HG03175 (cell line): Measurements from ENCODE around the gene CFAP46.

Source experiments
- ATAC-seq: cut with Tn5 transposase; IDR thresholded peaks from one replicate; pipeline ENCODE4 v1.9.1; 2021; ENCODE audit warnings: mild to moderate bottlenecking, moderate library complexity; ENCODE audit not compliant: unreplicated experiment

The CFAP46 gene

GRCh38 chr10:132942101-132943057 is at the start of gene CFAP46:
TSS of gene CFAP46 (minus strand) at chr10:132942570. CDS start at chr10:132942484, 86 bp downstream.
- no peak for ATAC-seq

DNA sequence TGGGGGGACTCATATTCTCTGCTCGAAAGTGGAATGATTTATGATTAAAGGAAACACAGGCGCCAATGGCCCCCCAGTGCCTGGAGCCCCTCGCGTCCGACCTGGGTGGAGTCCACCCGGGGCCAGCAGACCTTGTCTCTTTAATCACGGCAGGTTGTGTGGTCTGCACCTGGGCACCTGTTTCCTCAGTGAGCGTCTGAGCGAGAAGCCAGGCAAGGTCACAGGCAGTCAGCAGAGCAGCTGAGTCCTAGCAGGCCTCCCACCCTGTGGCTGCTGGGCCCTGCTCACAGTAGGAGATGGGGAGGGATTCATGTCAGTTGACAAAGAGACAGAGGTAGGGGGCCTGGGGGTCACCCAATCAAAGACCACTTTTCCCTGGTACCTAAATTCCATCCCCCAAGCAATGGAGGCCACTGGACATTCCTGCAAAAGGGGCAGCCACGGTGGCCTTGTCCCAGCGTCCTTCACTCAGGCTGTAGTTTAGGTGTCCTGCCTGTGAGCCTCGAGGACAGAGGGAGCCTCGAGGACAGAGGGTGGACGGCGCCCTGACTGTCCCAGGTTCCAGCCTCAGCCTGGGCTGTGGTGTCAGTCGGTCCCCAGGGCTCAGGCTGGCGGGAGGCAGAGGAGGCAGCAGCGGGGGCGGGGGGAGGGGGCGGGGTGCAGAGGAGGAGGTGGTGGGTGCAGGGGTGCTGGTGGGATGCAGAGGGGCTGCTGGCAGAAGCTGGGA is 49.5 kb upstream of the CFAP46 start:
- no peak for ATAC-seq

DNA sequence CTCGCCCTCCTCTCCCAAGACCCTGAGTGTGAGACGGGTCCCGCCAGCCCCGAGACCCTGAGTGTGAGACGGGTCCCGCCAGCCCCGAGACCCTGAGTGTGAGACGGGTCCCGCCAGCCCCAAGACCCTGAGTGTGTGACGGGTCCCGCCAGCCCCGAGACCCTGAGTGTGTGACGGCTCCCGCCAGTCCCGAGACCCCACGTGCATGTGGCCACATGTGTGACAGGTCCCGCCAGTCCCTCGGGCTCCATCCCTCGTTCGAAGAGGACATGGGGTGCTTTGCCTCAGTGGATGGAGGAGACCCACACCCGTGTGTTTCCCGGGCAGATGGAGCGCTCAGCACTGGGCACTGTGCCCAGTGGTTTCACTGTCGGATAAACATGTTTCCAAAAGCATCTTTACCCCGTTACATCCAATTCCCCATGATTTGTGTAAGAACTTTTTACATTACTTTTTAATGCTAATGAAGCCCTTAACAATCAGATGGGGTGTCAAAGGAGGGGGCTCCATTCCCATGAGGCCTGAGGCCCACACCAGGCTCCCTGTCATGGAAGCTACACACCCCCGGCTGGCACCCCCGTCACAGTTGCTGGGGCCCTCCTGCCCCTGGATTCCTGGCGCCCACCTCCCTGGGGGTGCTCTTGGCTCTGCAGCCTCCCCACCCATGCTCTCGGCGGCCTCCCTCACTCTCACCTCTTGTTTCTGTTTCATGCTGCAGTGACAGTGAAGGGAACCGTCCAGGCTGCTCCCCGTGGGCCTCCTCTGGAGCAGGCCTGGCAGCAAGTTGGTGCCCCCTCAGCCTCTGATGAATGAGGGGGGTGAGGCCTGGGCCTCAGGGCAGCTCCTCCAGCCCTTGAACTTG is 48.5 kb upstream of the CFAP46 start:
- ATAC-seq: no peak

DNA sequence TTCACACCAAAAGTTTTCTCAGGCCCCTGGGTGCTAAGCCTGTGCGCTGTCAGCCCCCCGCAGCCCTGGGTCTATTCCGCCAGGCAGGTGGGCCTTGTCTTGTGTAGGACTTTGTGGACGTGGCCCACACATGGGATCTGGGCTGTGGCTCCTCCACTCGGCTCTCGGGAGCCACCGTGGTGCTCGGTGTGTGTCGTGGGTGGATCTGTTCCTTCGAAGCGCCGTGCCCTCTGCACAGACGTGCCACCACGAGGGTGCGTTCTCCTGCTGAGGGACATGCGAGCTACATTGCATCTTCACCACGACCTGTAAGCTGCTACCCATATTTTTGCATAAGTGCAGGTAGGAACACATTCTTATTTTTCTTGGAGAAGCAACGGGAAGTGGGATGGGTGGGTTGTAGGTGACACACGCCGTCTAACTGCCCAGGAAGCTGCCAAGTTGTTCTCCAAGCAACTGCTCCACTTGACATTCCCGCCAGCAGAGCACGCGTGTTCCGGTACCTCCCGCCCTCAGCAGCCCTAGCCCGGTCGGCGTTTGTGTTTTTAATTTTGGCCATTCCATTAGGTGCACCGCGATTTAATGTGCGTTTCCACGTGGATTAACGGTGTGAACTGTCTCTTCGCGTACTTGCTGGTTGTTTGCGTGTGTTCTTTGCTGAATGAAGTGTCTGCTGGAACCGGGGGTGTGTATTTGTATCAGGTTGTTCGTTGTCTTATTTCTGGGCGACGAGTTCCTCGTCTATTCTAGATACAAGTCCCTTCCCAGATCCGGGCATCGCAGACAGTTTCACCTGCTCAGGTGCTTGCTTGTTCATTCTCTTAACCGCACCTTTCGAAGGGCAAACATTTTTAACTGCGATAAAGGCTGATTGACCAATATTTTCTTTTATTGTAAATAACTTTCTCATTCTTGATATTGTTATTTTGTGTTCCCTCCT is 47.4 kb upstream of the CFAP46 start:
- no peak for ATAC-seq

- no peak for ATAC-seq
Measured at GRCh38 chr10:132988988-132989387, 46.6 kb upstream of the CFAP46 start.

- ATAC-seq: no peak
Measured at GRCh38 chr10:132987671-132988571, 45.6 kb upstream of the CFAP46 start.

- no peak for ATAC-seq
Measured at GRCh38 chr10:132986978-132987377, 44.6 kb upstream of the CFAP46 start.

GRCh38 chr10:132986576-132986975 is 44.2 kb upstream of the CFAP46 start:
- no peak for ATAC-seq

DNA sequence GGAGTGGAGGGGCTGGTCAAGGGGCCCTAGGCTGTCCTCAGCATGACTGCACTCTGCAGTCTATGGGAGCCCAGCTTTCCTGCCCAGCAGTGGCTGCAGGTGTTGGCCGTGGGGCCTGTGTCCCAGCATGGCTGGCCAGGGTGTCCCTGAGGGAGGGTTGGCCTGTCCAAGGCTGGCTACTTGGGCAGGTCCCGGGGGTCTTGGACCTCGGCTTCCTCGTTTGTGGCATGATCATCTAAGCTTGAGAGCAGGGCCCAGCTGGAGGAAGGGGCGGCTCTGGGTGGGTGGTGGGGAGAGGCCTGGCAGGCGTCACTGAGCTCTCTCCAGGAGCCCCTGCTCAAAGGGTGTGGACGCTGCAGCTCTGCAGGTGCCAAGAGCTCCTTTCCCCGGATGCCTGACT is 43.7 kb upstream of the CFAP46 start:
- no peak for ATAC-seq

DNA sequence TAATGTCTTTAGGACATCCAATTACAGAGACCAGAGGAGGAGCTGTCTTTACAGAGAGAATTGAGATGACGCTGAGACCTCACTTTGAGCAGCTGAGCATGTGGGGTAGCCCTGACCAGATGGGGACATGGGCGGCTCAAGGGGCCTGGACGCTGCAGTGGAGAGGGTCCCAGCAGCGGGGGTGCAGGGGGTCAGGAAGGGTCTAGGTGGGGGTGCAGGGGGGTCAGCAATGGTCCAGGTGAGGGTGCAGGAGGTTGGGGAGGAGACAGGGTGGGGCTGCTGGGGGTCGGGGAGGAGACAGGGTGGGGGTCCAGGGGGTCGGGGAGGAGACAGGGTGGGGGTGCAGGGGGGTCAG is 43.2 kb upstream of the CFAP46 start:
- ATAC-seq: no peak

- no peak for ATAC-seq
Measured at GRCh38 chr10:132984801-132985545, 42.6 kb upstream of the CFAP46 start.

- ATAC-seq: no peak
Measured at GRCh38 chr10:132984008-132984295, 41.6 kb upstream of the CFAP46 start.

DNA sequence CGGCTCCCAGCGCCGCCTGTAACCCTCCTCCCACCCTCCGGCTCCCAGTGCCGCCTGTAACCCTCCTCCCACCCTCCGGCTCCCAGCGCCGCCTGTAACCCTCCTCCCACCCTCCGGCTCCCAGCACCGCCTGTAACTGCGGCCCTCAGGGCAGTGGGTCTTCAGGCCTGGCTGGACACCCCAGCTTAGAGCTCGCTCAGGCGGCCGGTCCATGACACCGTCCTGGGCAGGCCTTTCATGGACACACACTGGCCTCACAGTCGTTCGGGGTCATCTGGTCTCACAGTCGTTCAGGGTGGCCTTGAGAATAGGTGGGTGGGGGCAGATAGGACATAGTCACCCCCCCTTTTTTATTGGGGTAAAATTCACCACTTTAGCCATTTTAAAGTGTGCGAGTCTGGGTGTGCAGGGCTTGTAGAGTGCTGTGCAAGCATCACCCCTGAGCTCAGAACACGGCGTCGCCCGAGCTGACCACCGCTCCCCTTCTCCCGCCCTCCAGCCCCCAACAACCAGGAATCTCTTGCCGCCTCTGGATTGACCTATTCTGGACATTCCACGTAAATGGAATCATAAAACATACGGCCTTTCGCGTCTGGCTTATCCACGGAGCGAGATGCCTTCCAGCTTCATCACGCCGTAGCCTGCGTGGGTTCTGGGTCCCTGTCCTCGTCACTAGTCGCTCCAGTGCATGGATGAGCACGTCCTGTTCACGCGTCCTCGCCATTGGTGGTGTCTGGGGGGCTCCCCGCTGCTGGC is 41.1 kb upstream of the CFAP46 start:
- no peak for ATAC-seq

DNA sequence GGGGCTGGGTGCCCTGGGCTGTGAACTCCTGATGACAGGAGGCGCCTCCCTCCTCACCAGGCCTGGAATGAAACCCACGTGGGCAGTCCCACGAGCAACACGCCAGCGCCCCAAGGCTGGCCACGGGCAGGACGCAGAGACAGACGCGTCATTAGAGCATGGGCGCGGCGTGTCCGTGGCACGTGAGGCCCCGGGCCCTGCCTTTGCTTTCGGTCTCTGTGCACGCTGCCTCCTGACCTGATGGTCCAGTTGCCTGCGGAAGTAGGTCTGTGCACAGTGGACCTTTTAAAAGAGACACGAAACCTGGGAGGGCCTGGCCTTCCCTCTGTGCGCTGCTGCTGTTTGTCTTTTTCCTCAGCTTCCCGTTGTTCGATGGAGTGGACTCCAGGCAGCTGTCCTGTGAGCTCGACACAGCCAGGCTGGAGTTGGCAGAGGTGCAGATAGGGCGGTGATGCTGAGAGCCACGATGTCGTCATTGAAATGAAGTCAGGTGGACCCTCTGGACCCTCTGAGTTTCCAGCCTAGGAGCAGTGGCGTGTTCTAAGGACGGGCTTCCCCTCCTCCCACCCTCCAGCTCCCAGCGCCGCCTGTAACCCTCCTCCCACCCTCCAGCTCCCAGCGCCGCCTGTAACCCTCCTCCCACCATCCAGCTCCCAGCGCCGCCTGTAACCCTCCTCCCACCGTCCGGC is 40.1 kb upstream of the CFAP46 start:
- no peak for ATAC-seq

DNA sequence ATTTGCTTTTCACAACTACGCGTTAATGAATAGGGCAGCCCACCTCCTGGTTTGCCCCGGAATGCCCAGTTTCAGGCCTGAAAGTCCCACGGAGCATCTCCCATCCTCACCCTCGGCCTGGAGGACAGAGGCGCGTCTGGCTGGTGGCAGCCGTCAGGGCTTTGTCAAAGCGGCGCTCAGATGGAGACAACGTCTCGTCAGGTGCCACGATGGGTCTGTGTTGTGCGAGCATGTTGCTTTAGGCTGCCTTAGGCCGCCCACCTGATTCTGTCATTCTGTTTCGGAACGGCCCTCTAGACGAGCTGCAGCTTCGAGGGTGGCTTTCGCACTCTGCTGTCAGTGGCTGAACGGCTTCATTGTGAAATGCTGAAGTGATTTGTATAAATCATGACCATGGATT is 39.4 kb upstream of the CFAP46 start:
- no peak for ATAC-seq

DNA sequence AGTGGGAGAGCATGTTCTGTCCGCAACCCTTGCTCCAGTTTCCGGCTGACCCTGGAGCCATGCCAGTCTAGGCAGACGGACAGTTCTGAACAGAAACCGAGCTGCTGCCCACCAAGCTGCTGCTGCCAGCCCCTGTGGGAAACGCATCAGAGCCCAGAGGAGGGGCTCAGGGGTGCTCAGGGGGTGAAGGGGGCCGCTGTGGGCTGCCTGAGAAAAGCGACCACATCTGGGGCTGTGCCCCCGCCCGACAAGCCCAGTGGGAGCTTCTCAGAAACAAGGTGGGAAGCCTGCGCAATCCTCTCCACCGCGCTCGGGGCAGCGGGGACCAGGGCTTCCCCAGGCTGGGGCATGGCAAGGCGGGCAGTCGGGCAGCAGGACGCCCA is 38.8 kb upstream of the CFAP46 start:
- ATAC-seq: no peak

- no peak for ATAC-seq
Measured at GRCh38 chr10:132980426-132981172, 38.2 kb upstream of the CFAP46 start.
